ENCODE results near the gene PCMTD2.
"Not testable (repeated sequence)": the region's sequence is repeated elsewhere in the genome, so short reads cannot be mapped to it uniquely, and the experiment has no call there.

PCMTD2 gene

DNA sequence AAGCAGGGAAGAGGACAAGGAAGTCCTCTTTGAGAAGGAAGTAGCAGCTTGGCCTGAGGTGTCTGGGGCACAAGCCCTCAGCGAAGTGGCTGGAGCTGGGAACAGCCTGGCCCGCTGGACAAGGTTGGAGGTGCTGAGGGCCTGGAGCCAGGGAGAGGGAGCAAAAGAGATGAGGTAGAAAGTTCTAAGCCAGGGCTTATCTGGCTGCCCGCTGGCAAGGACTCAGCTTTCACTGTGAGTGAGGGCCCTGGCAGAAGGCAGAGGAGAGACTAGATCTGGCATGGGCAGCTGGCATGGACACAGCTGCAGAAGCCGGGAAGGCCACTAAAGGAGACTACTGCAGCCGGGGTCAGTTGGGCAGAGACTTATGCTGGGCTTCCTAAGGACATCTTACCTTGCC, 21.8 kb upstream of the PCMTD2 start:
- Histone ChIP-seq H3K9ac (ENCODE audit: insufficient read length) (no peak overlapping the region), H3K36me3 (ENCODE audit: insufficient read depth, low read length) (no peaks in the 10 kb centered on the region), H3K4me3 (no peak overlapping the region), H3K9me3 (ENCODE audit: low read depth, low read length) (no peaks in the 10 kb centered on the region), H3K27ac (no peak overlapping the region)
- no peak for DNase-seq (ENCODE audit: low read depth, low spot score)
- TF ChIP-seq FOXP2 (optimal IDR thresholded peaks at IDR 0.05; ENCODE audit: control extremely low read depth, extremely low read length, insufficient read depth), result no peak
- no peak for TF ChIP-seq POLR2AphosphoS5 (IDR thresholded peaks at IDR 0.05; ENCODE audit: borderline replicate concordance, low read depth, low read length)
- no peak for TF ChIP-seq EZH2 (IDR thresholded peaks at IDR 0.05)

DNA sequence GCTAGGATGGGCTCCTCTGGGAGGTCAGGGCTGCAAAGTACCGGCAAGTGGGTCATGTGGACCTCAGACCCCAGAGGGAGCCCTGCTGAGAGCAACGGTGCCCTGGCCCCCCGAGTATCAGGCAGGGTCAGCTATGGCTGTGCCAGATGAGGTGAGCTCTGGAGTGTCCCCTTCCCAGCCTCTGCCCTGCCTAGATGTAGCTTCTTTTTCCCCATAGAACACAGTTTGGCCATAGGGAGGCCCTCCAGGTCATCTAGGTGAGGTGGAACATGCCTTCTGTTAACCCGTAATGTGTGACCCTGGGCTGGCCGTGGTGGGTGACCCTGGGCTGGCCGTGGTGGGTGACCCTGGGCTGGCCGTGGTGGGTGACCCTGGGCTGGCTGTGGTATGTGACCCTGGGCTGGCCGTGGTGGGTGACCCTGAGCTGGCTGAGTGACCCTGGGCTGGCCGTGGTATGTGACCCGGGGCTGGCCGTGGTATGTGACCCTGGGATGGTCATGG, 21.2 kb upstream of the PCMTD2 start:
- no peak overlapping the region for H3K27ac ChIP-seq
- no peaks in the 10 kb centered on the region for H3K36me3 ChIP-seq (ENCODE audit: insufficient read depth, low read length)
- no peak overlapping the region for H3K4me3 ChIP-seq
- no peak for DNase-seq (ENCODE audit: low read depth, low spot score)
- no peak overlapping the region for H3K9ac ChIP-seq (ENCODE audit: insufficient read length)
- TF ChIP-seq FOXP2 (optimal IDR thresholded peaks at IDR 0.05; ENCODE audit: control extremely low read depth, extremely low read length, insufficient read depth) (no peak), EZH2 (IDR thresholded peaks at IDR 0.05) (no peak), POLR2AphosphoS5 (IDR thresholded peaks at IDR 0.05; ENCODE audit: borderline replicate concordance, low read depth, low read length) (no peak)
- no peaks in the 10 kb centered on the region for H3K9me3 ChIP-seq (ENCODE audit: low read depth, low read length)

DNA sequence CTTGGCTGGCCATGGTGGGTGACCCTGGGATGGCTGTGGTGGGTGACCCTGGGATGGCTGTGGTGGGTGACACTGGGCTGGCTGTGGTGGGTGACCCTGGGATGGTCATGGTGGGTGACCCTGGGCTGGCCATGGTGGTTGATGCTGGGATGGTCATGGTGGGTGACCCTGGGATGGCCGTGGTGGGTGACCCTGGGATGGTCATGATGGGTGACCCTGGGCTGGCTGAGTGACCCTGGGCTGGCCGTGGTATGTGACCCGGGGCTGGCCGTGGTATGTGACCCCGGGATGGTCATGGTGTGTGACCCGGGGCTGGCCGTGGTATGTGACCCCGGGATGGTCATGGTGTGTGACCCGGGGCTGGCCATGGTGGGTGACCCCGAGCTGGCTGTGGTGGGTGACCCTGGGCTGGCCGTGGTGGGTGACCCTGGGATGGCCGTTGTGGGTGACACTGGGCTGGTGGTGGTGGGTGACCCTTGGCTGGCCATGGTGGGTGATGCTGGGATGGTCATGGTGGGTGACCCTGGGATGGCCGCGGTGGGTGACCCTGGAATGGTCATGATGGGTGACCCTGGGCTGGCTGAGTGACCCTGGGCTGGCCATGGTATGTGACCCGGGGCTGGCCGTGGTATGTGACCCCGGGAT, 20.5 kb upstream of the PCMTD2 start:
- not testable (repeated sequence) for H3K9ac ChIP-seq (ENCODE audit: insufficient read length); H3K27ac ChIP-seq; DNase-seq (ENCODE audit: low read depth, low spot score); H3K9me3 ChIP-seq (ENCODE audit: low read depth, low read length); H3K36me3 ChIP-seq (ENCODE audit: insufficient read depth, low read length); H3K4me3 ChIP-seq

DNA sequence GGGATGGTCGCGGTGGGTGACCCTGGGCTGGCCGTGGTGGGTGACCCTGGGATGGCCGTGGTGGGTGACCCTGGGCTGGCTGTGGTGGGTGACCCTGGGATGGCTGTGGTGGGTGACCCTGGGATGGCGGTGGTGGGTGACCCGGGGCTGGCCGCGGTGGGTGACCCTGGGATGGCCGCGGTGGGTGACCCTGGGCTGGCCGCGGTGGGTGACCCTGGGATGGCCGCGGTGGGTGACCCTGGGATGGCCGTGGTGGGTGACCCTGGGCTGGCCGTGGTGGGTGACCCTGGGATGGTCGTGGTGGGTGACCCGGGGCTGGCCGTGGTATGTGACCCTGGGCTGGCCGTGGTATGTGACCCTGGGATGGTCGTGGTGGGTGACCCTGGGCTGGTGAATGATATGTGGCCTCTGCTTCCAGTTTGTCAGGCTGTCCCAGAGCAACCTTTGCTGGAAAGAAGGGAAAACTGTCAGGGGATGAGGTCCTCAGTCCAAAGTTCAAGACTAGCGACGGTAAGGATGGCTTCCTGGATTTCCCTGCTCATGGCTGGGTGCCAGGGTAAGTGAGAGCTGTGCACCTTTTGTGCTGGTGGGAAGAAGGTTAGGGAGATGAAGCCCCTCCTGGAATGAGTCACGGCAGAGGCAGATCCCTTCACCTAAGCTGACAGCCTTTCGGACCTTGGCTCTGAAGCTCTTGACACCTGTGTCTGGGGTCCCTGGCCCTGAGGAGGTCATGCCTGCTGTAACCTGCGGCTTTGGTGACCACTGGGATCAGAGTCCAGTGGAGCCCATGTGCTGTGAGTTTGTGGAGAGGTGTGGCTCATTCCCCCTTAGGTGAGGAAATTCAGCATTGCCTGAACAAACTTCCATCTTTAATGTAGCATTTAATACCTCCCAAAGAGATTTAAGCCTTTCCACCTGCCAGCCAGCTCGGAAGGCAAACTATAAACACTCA, 19.1 kb upstream of the PCMTD2 start:
- H3K9me3 ChIP-seq (ENCODE audit: low read depth, low read length), result no peaks in the 10 kb centered on the region
- no peaks in the 10 kb centered on the region for H3K36me3 ChIP-seq (ENCODE audit: insufficient read depth, low read length)
- DNase-seq (ENCODE audit: low read depth, low spot score), result no peak
- TF ChIP-seq FOXP2 (optimal IDR thresholded peaks at IDR 0.05; ENCODE audit: control extremely low read depth, extremely low read length, insufficient read depth) (no peak), POLR2AphosphoS5 (IDR thresholded peaks at IDR 0.05; ENCODE audit: borderline replicate concordance, low read depth, low read length) (no peak), EZH2 (IDR thresholded peaks at IDR 0.05) (no peak)
- no peak overlapping the region for H3K9ac ChIP-seq (ENCODE audit: insufficient read length)
- no peak overlapping the region for H3K27ac ChIP-seq
- H3K4me3 ChIP-seq, result no peak overlapping the region

DNA sequence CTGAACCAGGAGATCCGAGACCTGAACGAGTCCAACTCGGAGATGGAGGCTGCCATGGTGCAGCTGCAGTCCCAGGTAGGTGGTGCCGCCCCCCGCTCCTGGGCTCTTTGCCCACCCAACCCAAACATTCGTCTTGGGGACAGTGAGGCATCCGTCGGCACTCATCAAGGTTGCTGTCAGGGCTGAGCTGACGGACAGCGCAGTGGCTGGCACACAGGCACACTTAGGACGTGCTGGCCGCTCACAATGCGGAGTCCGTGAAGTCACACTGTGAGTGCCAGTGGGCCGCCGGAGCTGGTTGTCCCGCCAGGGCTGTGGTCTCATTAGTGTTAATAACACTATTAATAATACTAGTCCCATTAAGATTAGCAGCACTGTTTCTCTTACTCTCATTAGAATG, 18.2 kb upstream of the PCMTD2 start:
- no peak overlapping the region for H3K9ac ChIP-seq (ENCODE audit: insufficient read length)
- no peaks in the 10 kb centered on the region for H3K9me3 ChIP-seq (ENCODE audit: low read depth, low read length)
- no peak overlapping the region for H3K27ac ChIP-seq
- no peak for DNase-seq (ENCODE audit: low read depth, low spot score)
- TF ChIP-seq POLR2AphosphoS5 (IDR thresholded peaks at IDR 0.05; ENCODE audit: borderline replicate concordance, low read depth, low read length) (no peak), FOXP2 (optimal IDR thresholded peaks at IDR 0.05; ENCODE audit: control extremely low read depth, extremely low read length, insufficient read depth) (no peak)
- H3K4me3 ChIP-seq, result no peak overlapping the region
- no peaks in the 10 kb centered on the region for H3K36me3 ChIP-seq (ENCODE audit: insufficient read depth, low read length)

DNA sequence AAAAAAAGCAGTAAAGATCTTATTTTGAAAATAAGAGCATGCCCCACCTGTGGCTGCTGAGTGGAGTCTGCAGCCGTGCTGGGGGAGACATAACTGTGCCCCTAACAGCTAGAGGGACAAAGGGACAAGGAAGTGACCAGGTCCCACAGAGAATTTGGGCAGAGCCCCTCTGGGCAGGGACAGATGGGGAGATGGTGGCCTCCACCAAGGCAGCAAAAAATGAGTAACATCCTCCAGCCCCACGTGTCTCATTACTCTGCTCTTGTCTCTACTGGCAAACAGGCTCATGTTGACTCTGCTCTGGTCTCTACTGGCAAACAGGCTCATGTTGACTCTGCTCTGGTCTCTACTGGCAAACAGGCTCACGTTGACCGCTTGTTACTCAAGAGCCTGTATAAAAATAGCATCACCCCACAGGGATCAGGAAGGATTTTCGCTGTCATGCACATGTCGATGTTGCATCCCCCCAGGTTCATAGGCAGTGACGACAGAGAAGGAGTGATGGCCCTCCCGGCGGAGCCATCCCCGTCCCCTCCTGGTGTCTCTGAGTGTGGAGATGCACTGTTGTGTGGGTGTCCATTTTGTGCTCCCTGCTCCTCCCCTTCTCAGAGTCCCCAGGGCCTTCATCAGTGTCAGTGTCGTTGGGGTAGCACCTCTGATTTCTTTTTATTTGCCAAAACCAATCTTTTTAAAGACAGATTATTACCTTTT, 17.3 kb upstream of the PCMTD2 start:
- Histone ChIP-seq H3K27ac (no peak overlapping the region), H3K4me3 (no peak overlapping the region), H3K36me3 (ENCODE audit: insufficient read depth, low read length) (no peaks in the 10 kb centered on the region), H3K9me3 (ENCODE audit: low read depth, low read length) (no peaks in the 10 kb centered on the region), H3K9ac (ENCODE audit: insufficient read length) (no peak overlapping the region)
- TF ChIP-seq EZH2 (IDR thresholded peaks at IDR 0.05), result no peak
- TF ChIP-seq POLR2AphosphoS5 (IDR thresholded peaks at IDR 0.05; ENCODE audit: borderline replicate concordance, low read depth, low read length), result no peak
- no peak for TF ChIP-seq FOXP2 (optimal IDR thresholded peaks at IDR 0.05; ENCODE audit: control extremely low read depth, extremely low read length, insufficient read depth)
- no peak for DNase-seq (ENCODE audit: low read depth, low spot score)

DNA sequence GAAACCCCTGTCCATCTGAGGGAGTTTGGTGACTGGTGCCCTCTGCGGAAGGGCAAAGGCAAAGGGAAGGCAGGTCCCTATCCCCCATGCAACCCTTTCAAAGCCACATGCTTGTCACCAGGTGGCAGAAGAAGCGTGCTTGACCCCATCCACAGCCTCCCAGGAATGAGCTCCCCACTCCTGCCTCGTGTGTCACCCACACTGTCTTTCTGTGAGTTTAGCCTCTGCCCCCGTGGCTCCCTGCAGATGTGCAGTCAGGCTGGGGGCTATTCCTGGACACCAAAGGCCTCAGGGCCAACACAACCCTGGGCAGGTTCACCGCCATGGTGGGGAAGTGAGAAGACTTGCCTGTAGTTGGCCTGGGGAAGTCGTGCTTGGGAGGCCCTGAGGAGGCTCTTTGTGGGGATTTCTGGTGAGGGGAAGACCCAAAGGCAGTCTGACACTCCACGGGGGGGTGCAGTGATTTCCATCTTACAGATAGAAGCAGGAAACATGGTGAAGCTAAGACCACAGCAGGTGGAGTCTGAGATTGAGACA, 16.6 kb upstream of the PCMTD2 start:
- no peak overlapping the region for H3K4me3 ChIP-seq
- no peaks in the 10 kb centered on the region for H3K36me3 ChIP-seq (ENCODE audit: insufficient read depth, low read length)
- no peak overlapping the region for H3K27ac ChIP-seq
- H3K9me3 ChIP-seq (ENCODE audit: low read depth, low read length), result no peaks in the 10 kb centered on the region
- TF ChIP-seq EZH2 (IDR thresholded peaks at IDR 0.05), result no peak
- no peak for TF ChIP-seq FOXP2 (optimal IDR thresholded peaks at IDR 0.05; ENCODE audit: control extremely low read depth, extremely low read length, insufficient read depth)
- TF ChIP-seq POLR2AphosphoS5 (IDR thresholded peaks at IDR 0.05; ENCODE audit: borderline replicate concordance, low read depth, low read length), result no peak
- H3K9ac ChIP-seq (ENCODE audit: insufficient read length), result no peak overlapping the region
- DNase-seq (ENCODE audit: low read depth, low spot score), result no peak

All from SK-N-MC (cell line).